Upper lobe of left lung (tissue), 4 donors: Measurements from ENCODE around the gene SEMA3E.

Experiments
- POLR2A ChIP-seq, 4 donors: fragments of 450-650 bp; IDR thresholded peaks; one replicate each; pipeline ENCODE4 v1.5.1; 2016 to 2017; ENCODE audit warnings: antibody characterized with exemption in 4 of 4, mild to moderate bottlenecking in 2 of 4
- TF ChIP-seq, protein P1 (sequence below), 6 experiments: fragments of 450-650 bp in 4 of 6; fragments of 200-600 bp in 2 of 6; sonication (generic) in 2 of 6; IDR thresholded peaks; one replicate each; pipeline ENCODE4 v1.5.1; 2016 to 2019; ENCODE audit warnings: antibody characterized with exemption in 6 of 6

DNA sequence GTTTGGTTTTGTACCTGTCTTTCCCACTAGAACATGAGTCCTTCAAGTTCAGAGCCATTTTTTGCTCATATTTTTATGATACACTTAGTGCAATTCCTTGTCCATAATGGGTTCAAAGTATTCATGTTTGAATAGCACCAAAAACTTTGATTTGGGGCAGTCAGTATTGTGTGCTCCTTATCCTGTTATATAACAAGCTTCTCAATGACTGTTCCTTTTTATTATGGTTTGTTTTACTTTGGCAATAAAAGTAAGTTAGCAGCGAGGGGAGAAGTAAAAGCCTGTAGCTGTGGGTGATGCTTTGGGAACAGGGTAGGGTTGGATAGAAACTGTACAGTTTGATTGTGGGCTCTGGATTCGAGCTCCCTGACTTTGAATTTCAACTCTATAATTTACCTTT lies 311.9 kb downstream of the SEMA3E start:
- TF ChIP-seq, protein P1, sequence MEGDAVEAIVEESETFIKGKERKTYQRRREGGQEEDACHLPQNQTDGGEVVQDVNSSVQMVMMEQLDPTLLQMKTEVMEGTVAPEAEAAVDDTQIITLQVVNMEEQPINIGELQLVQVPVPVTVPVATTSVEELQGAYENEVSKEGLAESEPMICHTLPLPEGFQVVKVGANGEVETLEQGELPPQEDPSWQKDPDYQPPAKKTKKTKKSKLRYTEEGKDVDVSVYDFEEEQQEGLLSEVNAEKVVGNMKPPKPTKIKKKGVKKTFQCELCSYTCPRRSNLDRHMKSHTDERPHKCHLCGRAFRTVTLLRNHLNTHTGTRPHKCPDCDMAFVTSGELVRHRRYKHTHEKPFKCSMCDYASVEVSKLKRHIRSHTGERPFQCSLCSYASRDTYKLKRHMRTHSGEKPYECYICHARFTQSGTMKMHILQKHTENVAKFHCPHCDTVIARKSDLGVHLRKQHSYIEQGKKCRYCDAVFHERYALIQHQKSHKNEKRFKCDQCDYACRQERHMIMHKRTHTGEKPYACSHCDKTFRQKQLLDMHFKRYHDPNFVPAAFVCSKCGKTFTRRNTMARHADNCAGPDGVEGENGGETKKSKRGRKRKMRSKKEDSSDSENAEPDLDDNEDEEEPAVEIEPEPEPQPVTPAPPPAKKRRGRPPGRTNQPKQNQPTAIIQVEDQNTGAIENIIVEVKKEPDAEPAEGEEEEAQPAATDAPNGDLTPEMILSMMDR (IDR thresholded peaks at IDR 0.05) = no peak
- no peak for TF ChIP-seq POLR2A (IDR thresholded peaks at IDR 0.05)
